HG02678 (cell line): ENCODE data around the gene KCNQ1.

Experiments used
- ATAC-seq: cut with Tn5 transposase; IDR thresholded peaks from one replicate; pipeline ENCODE4 v1.9.1; 2021; ENCODE audit warnings: mild to moderate bottlenecking, moderate library complexity; ENCODE audit not compliant: unreplicated experiment

KCNQ1 gene

GRCh38 chr11:2409611-2410468 is 35.0 kb upstream of the KCNQ1 start:
- no peak for ATAC-seq

DNA sequence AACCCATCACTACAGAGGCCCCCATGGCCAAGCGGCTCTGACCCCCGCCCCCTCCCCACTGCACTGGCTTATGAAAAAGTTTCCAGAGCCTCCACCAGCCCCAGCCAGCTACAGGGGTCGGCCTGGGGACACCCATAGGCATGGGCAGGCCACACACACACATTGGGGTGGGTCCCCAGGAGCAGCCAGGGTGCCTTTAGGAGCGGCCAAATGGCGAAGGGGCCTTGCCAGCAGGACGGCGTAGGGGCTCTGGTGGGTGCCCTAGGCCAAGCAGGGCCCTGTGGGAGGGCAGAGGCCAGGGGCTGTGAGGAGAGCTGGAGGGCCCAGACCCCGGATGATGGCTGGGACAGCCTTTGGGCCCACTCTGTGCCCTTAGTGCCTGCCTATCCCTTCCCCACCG is 34.2 kb upstream of the KCNQ1 start:
- ATAC-seq: no peak

DNA sequence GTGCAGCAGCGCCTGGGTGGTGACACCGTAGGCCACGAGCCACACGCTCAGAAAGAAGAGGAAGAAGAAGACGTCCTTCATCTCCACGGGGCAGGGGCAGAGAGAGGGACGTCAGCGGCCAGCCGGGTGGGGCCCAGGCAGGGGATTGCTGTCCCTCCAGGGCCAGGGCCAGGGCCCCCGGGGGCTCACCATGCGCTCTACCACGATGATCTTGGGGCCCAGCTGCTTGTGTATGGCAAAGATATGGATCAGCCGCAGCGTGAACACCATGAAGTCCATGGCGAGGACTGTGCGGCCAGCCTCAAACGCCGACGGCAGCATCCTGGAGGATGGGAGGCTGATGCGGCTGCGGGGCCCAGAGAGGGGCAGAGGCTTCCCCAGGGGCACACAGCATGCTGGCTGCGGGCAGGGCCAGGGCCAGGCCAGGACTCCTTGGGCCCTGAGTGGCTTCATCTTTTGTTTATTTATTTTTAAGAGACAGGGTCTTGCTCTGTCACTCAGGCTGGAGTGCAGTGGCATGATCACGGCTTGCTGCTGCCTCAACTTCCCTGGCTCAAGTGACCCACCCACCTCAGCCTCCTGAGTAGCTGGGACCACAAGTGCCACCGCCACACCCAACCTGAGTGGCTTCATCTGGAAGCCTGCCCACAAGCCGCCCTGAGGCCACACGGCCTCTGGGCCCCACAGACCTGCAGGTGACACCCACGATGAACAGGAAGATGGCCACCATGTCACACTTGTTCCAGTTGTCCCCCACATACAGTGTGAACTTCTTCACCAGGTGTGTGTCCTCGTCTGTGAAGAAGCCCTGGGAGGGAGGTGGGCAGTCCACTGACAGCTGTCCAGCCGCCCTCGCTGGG is 33.1 kb upstream of the KCNQ1 start:
- no peak for ATAC-seq

DNA sequence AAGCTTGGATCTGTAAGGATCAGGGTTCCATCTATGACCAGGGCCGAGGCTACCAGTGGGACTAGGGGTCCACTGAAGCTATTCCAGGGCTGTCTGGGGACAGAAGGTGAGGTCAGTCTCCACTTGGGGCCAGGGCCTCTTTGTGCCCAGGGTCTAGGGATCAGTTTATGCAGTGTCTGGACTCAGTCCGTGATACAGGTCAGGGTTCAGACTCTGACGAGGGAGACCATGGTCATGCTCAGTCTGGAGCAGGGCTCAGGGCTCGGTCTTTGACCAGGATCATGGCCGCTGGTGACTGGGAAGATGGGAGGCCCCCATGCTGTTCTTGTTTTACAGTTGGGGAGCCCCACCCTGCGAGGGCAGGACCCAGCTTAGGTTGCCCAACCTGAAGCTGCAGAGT is 32.5 kb upstream of the KCNQ1 start:
- no peak for ATAC-seq

DNA sequence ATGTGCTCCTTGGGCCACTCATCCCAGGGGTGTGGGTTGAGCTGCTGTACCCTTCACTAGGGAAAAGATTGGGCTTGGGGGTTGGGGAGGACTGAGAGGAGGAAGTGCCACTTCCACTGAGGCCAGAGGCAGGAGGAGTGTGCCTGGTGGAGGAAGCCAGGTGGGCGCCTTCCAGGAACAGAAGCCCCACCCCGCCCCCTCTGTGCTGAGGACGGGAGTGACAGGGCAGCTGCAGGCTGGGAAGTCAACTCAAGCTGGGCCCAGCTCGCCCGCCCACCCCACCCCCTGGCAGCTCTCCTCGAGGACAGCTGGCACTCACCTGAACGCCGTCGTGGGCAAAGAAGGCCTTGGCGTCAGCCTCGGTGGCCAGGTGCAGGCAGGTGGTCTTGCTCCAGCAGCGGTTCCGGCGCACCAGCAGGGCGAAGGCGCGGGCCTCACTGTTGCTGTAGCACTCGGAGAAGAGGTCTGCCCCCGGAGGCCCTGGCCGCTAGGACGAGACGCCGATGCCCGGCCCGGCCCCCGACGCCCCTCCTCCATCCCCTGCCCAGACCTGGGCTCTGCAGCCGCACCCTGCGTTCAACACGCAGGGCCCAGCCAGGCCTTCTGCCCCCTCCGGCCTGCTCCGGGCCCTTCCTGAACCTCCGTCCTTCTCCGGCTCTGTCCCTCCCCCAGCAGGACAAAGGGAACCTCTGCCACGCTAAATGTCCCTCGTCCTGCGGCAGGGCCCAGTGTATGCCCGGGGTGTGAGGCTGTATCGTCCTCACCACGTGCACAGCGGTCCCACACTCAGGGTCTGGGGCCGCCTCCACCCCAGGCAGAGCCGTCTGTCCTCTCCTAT is 30.8 kb upstream of the KCNQ1 start:
- ATAC-seq: no peak

DNA sequence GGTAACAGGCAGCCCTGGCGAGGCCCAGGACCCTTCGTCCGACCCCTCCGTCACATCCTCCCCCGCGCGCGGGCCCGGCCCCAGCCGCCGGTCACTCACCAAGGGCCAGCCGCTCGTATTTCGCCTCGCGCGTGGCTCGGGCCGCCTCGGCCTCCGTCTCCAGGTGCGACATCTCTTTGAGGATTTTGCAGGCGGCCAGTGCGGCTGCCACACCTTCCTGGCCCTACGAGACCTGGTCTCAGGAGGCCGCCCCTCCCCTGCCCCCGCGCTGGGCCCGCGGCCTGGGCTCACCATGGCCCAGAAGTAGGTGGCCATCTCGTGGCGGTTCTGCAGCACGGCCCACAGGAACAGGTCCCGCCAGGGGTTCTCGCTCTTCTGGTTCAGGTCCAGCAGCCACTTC is 30.2 kb upstream of the KCNQ1 start:
- no peak for ATAC-seq

- ATAC-seq: no peak
Observed at GRCh38 chr11:2415171-2415570, 29.6 kb upstream of the KCNQ1 start.

- no peak for ATAC-seq
Observed at GRCh38 chr11:2415601-2416380, 29.0 kb upstream of the KCNQ1 start.

GRCh38 chr11:2416765-2417164 is 28.0 kb upstream of the KCNQ1 start:
- no peak for ATAC-seq

DNA sequence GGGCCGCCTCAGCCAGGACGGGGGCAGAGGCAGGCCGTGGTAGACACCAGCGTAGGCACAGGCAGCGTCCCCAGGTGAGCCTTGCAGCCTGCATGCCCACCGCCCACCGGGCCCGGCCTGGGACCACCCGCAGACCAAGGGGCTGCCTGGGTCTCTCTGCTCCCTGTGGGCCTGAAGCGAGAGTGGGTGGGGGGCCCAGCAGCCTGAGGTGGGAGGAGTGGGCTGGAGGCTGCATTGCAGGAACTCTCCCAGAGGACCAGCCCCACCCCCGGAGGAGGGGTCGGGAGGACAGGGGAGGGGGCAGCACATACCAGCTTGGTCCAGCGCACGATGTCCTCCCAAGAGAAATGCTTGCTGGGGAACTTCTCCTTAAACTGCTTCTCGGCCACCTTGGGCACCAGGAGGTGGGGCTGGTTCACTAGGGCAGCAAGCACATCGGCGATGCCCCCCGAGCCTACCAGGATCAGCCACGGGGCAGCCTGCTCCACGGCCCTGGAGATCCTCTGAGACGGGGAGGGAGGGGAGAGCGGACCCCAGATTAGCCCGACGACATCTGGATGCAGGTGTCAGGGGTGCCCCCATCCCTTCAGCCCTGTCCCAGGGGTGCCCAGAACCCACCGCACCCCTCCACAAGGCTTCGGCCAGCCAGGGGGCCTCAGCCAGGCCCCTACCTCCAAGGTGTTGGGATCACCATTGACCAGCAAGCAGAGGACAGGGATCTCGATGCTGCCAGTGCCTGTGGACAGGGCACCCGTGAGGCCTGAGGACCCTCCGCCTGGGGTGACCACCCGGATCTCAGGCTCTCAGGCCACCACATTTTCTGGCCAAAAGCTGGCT is 26.7 kb upstream of the KCNQ1 start:
- ATAC-seq: no peak

DNA sequence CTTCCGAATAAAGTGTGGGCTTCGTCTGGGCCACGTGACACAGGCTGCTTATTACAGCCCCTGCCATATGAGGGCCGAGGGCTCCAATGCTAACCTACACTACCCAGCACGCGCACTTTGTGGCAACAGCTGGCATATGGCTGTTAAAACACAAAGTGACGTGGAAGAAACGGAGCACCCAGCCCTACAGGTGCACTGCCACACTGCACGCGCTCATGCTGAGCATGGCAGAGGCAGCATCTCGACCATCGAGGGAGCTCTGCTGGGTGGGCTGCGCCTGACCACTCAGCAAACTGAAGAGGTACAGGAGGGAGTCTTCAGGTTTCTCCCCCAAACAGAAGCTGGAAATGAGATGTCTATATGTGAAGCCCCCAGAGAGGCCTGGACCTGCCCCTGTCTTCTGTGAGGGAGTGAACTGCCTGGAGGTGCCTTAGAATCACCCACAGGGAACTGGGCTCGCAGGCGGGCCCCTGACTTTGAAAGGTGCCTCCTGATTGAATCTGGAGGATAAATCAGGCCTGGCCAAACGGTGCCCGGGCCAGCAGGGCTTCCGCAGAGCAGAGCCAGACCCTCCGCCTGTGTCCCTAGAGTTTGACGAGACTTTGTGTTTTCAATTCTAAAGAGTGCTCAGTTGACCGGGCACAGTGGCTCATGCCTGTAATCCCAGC is 26.0 kb upstream of the KCNQ1 start:
- ATAC-seq: no peak

- no peak for ATAC-seq
Observed at GRCh38 chr11:2419638-2420501, 24.9 kb upstream of the KCNQ1 start.

DNA sequence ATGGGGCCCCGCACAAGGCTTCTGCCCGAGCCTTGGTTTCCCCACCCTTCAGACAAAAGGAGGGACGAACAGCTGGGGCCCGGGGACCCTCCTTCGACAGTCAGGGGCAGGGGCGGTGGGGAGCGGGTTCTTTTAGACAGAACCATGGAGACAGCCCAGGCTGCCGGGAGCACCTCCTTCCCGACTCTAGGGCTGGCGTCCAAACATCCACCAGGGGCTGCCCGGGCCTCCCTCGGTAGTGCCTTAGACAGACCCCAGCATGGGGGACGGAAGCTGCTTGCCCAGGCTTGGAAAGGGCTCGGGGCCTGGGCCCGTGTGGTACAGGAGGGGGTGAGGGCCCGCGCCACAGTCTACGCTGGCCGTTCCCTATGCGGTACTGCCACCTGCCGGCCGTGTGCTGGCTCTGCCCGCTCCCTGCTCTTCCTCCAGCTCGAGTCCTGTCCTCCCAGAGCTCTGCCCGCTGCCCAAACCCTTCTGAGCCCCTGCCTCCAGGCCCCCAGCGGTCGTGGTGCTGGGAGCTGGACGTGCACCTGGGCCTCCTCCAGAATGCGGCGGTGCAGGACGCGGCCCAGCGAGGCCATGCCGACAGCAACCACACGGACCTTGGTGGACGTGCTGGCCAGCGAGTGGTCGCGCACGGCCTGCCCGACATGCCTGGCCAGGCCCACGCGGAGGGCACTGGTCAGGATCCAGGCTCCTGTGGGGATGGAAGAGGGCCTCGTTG is 24.1 kb upstream of the KCNQ1 start:
- peak; percentile 64 for ATAC-seq

GRCh38 chr11:2421226-2421994 is 23.4 kb upstream of the KCNQ1 start:
- no peak for ATAC-seq

DNA sequence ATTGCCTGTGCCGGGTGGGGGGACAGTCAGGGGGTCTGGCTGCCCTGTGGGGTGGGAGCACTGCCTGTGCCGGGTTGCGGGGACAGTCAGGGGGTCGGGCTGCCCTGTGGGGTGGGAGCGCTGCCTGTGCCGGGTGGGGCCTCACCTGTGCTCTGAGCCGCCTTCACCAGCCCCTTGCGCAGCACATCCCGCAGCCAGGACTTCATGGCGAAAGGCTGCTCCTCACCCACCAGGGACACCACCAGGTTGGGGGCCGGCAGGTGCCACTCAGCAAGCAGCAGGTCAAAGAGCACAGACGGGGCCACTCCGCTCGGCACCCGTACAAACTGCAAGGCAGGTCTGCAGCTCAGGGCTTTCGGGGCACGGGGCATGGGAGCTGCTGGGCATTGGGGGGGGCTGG is 22.8 kb upstream of the KCNQ1 start:
- no peak for ATAC-seq

- ATAC-seq: no peak
Observed at GRCh38 chr11:2422461-2423156, 22.2 kb upstream of the KCNQ1 start.
